Esophagus (tissue), 2 donors: ENCODE data around the gene PML. TPM values are rescaled to one million over a fixed set of nuclear protein-coding genes. Genes with fewer than 3 reads are reported as not detected.
A peak's percentile ranks its signal among the peaks of the same experiment; 100 is the strongest.
"Not testable (repeated sequence)": the region's sequence is repeated elsewhere in the genome, so short reads cannot be mapped to it uniquely, and the experiment has no call there.

ENCODE experiments used
- H3K27ac ChIP-seq, 2 donors: one replicate each; pipeline ENCODE4 v1.5.1; 2013; ENCODE audit warnings: low read depth in 2 of 2, mild to moderate bottlenecking in 2 of 2, inconsistent platforms in 1 of 2, low read length in 1 of 2, moderate library complexity in 1 of 2
- H3K27me3 ChIP-seq, 2 donors: one replicate each; pipeline ENCODE4 v1.6.1; 2013; ENCODE audit warnings: low read length in 2 of 2, control low read depth in 1 of 2, mild to moderate bottlenecking in 1 of 2; ENCODE audit not compliant: insufficient read depth in 2 of 2, control insufficient read depth in 1 of 2
- H3K36me3 ChIP-seq, 2 donors: one replicate each; pipeline ENCODE4 v1.6.1; 2013; ENCODE audit warnings: low read length in 1 of 2; ENCODE audit not compliant: control insufficient read depth in 2 of 2, insufficient read depth in 2 of 2
- H3K4me1 ChIP-seq, 2 donors: one replicate each; pipeline ENCODE4 v1.6.1; 2013; ENCODE audit warnings: low read length in 1 of 2; ENCODE audit not compliant: control insufficient read depth in 2 of 2, insufficient read depth in 2 of 2
- H3K4me3 ChIP-seq, 2 donors: one replicate each; pipeline ENCODE4 v1.5.1; 2013; ENCODE audit warnings: low read length in 2 of 2, mild to moderate bottlenecking in 2 of 2, low read depth in 1 of 2, moderate library complexity in 1 of 2
- H3K9me3 ChIP-seq, 2 donors: one replicate each; pipeline ENCODE4 v1.6.1; 2013; ENCODE audit warnings: mild to moderate bottlenecking in 2 of 2, low read depth in 1 of 2, low read length in 1 of 2, moderate library complexity in 1 of 2; ENCODE audit not compliant: control insufficient read depth in 2 of 2, insufficient read depth in 1 of 2
- WGBS, 2 donors: extraction: QIAGEN DNeasy Blood & Tissue Kit; methylation state at CpG; one replicate each; pipeline ENCODE4 v1.1.7; 2013; 5-methylcytosine and 5-hydroxymethylcytosine counted together
- polyA plus RNA-seq, 2 donors: library from polyadenylated mRNA; stranded (reverse); fragments of 200-250 nt; gene quantifications; one replicate each; pipeline ENCODE4 v1.2.3, GENCODE V29; 2013
- donor health status: healthy with polysubstance abuse.
- donor health status: Bipolar disorder and iron deficiency.

The PML gene
- polyA plus RNA-seq, 2 donors: 16.9 to 18.8 TPM

DNA sequence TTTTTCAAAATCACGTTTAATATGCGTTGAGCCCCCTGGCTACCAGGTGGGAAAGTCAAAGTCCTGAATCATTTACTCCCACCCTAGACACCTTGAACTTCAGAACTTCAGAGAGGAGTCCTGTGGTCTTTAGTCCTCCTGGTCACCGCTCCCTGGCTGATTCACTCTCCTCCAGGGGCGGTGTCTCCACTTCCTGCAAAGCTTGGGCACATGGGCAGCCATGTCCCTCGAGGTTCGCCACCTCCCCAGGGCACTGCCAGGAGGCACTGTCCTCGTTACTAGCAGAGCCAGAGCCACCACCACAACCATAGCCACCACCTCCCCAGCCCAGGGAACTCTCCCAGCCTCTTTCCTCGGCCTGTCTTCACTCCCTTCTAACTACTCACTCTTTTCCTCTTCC lies 37.2 kb upstream of the PML start:
- 75 to 86% methylated on average over 8 of the region's 8 CpGs for WGBS, 2 donors
- H3K4me1 ChIP-seq: peaks cover 0 to 5% of the 10 kb centered on the region in 2 donors
- no peaks in the 10 kb centered on the region for H3K9me3 ChIP-seq
- H3K36me3 ChIP-seq: no peaks in the 10 kb centered on the region
- no peaks in the 10 kb centered on the region for H3K27me3 ChIP-seq
- H3K4me3 ChIP-seq: no peak overlapping the region
- H3K27ac ChIP-seq: no peak overlapping the region

DNA sequence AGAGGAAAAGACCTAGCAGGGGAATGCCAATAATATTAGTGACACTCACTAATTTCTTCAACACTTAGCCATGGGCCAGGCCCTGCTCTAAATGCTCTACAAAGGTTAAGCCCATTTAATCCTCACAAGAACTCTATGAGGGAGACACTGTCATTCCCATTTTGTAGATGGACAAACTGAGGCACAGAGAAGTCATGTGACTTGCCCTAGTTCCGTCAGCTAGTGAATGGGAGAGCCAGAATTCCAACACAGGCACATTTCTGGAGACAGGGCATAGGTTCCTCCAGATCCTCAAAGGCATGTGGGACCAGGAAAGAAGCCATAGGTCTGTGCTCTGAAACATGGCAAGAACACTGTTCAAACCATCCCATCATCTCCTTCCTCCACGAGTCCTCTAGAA lies 36.7 kb upstream of the PML start:
- H3K9me3 ChIP-seq: no peaks in the 10 kb centered on the region
- H3K4me1 ChIP-seq: peaks cover 0 to 5% of the 10 kb centered on the region in 2 donors
- no peaks in the 10 kb centered on the region for H3K27me3 ChIP-seq
- no peaks in the 10 kb centered on the region for H3K36me3 ChIP-seq
- H3K4me3 ChIP-seq: no peak overlapping the region
- 73 to 81% methylated on average over 2 of the region's 2 CpGs for WGBS, 2 donors
- H3K27ac ChIP-seq: no peak overlapping the region

GRCh38 chr15:73959012-73959581 lies 35.4 kb upstream of the PML start:
- no peaks in the 10 kb centered on the region for H3K27me3 ChIP-seq
- H3K4me3 ChIP-seq: no peak overlapping the region
- no peak overlapping the region for H3K27ac ChIP-seq
- peaks cover 0 to 5% of the 10 kb centered on the region in 2 donors for H3K4me1 ChIP-seq
- no peaks in the 10 kb centered on the region for H3K9me3 ChIP-seq
- 42 to 45% methylated on average over 8 of the region's 8 CpGs for WGBS, 2 donors
- no peaks in the 10 kb centered on the region for H3K36me3 ChIP-seq

- WGBS, 2 donors: 91 to 92% methylated on average over 6 of the region's 6 CpGs
- no peaks in the 10 kb centered on the region for H3K9me3 ChIP-seq
- no peak overlapping the region for H3K27ac ChIP-seq
- no peaks in the 10 kb centered on the region for H3K36me3 ChIP-seq
- no peaks in the 10 kb centered on the region for H3K27me3 ChIP-seq
- H3K4me3 ChIP-seq: no peak overlapping the region
- H3K4me1 ChIP-seq: peaks cover 0 to 6% of the 10 kb centered on the region in 2 donors
These were observed 34.7 kb upstream of the PML start for GRCh38 chr15:73959801-73960200.

DNA sequence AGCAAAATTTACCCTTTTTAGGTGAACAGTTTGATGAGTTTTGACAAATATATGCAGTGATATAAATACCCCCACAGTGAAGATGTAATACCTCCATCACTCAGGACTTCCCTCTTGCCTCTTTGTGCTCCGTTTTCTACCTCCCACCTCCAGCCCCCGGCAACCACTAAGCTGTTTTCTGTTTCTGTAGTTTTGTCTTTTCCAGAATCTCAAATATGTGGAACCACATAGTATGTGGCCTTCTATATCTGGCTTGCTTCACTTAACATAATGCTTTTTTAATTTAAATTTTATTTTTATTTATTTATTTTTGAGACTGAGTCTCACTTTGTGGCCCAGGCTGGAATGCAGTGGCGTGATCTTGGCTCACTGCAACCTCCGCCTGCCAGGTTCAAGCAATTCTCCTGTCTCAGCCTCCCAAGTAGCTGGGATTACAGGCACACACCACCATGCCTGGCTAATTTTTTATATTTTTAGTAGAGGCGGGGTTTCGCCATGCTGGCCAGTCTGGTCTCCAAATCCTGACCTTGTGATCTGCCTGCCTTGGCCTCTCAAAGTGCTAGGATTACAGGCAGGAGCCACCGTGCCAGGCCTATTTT lies 33.9 kb upstream of the PML start:
- not testable (repeated sequence) for H3K4me3 ChIP-seq, H3K4me1 ChIP-seq, H3K9me3 ChIP-seq, H3K27ac ChIP-seq, H3K27me3 ChIP-seq, H3K36me3 ChIP-seq
- WGBS, 2 donors: 90 to 92% methylated on average over 7 of the region's 7 CpGs

GRCh38 chr15:73962433-73962832 lies 32.1 kb upstream of the PML start:
- WGBS, 2 donors: 67 to 70% methylated on average over 5 of the region's 5 CpGs
- H3K4me3 ChIP-seq: no peak overlapping the region
- H3K9me3 ChIP-seq: no peaks in the 10 kb centered on the region
- H3K27ac ChIP-seq: no peak overlapping the region
- H3K4me1 ChIP-seq: peaks cover 0 to 4% of the 10 kb centered on the region in 2 donors
- H3K36me3 ChIP-seq: no peaks in the 10 kb centered on the region
- H3K27me3 ChIP-seq: no peaks in the 10 kb centered on the region

DNA sequence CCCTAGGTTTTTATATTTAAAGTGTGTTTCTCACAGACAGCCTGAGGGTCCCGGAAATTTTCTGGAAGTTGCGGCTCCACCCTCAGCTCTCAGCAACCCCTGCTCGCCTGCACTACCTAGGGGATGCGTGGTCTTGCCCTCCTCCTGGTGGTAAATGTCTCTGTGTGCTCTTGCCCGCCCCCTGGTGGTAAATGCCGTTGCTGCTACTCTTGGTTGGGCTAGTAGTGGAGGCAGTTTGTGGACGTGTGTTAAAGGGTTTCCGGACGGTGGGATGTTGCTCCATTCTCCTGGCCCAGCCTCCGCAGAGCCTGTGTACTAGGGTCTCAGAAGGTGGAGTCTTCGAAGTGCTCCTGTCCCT lies 29.8 kb upstream of the PML start:
- H3K27ac ChIP-seq: no peak overlapping the region
- no peaks in the 10 kb centered on the region for H3K27me3 ChIP-seq
- H3K4me3 ChIP-seq: peak overlapping the region in 1 of 2 donors; percentile 13
- no peaks in the 10 kb centered on the region for H3K36me3 ChIP-seq
- no peaks in the 10 kb centered on the region for H3K9me3 ChIP-seq
- H3K4me1 ChIP-seq: peaks cover 0 to 4% of the 10 kb centered on the region in 2 donors
- 8 to 14% methylated on average over 11 of the region's 11 CpGs for WGBS, 2 donors

DNA sequence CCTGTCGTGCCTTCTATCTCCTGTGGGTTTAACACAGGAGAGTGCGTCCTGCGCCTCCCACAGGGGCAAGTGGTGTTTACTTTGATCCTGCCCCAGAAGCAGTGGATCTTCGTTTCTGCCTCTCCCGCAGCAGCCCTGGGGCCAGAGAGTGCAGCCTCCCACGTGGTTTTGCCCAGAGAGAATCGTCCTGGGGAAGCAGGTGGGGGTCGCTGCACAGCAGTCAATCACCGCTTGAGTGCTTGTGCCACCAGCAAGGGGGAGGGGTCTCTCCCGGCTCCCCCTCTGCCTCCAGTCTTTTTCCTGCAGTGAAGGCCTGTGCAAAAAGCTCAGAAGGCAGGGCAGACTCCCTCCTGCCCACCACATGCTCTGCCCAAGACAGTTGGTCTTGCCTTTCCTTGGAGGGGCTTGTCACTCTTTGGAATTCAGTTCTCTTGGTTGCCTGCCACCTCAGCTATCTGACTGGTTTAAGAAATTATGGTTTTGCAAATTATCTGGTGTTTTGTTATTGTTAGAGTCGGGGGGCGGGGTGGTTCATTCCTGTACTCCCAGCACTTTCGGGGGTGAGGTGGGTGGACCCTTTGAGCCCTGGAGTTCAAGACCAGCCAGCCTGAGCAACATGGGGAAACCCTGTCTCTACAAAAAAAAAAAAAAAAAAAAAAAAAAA lies 29.3 kb upstream of the PML start:
- Histone ChIP-seq H3K36me3 (no peaks in the 10 kb centered on the region), H3K9me3 (no peaks in the 10 kb centered on the region), H3K27ac (no peak overlapping the region), H3K27me3 (no peaks in the 10 kb centered on the region), H3K4me1 (peaks cover 0 to 4% of the 10 kb centered on the region in 2 donors), H3K4me3 (peak overlapping the region in 1 of 2 donors; percentile 13)
- WGBS, 2 donors: 24 to 30% methylated on average over 13 of the region's 13 CpGs

GRCh38 chr15:73965758-73966113 lies 28.8 kb upstream of the PML start:
- H3K36me3 ChIP-seq: no peaks in the 10 kb centered on the region
- no peaks in the 10 kb centered on the region for H3K9me3 ChIP-seq
- H3K27ac ChIP-seq: no peak overlapping the region
- H3K4me3 ChIP-seq: no peak overlapping the region
- WGBS, 2 donors: 17 to 29% methylated on average over 1 to 2 of the region's 2 CpGs
- peaks cover 0 to 4% of the 10 kb centered on the region in 2 donors for H3K4me1 ChIP-seq
- no peaks in the 10 kb centered on the region for H3K27me3 ChIP-seq

DNA sequence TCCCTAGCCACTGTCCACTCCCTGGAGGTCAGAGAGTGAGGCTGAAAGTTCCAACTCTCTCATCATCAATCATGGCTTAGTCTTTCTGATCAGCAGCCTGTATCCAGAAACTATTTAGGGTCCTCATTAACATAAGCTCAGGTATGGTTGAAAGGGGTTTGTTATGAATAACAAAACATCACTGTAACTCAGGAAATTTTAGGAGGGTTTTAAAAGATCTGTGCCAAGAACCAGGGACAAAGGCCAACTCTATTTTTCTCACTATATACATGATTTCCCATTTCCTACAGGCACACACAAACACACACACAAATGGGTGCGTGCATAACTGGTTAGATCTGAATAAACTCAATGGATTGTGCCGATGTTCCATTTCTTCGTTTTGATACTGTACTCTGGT lies 26.1 kb upstream of the PML start:
- peaks cover 0 to 4% of the 10 kb centered on the region in 2 donors for H3K4me1 ChIP-seq
- no peaks in the 10 kb centered on the region for H3K9me3 ChIP-seq
- no peaks in the 10 kb centered on the region for H3K27me3 ChIP-seq
- H3K4me3 ChIP-seq: no peak overlapping the region
- WGBS, 2 donors: 92 to 95% methylated on average over 3 of the region's 3 CpGs
- no peak overlapping the region for H3K27ac ChIP-seq
- H3K36me3 ChIP-seq: no peaks in the 10 kb centered on the region
